Ishikawa (cell line): ENCODE measurements around the gene CYP4F11.

Experiments used
- CEBPB ChIP-seq: IDR thresholded peaks from 2 replicates; pipeline ENCODE4 v1.6.1; 2012
- CREB1 ChIP-seq: IDR thresholded peaks from 2 replicates; pipeline ENCODE4 v1.6.1; 2012; ENCODE audit warnings: low read depth
- EGR1 ChIP-seq: IDR thresholded peaks from 2 replicates; pipeline ENCODE4 v1.6.1; 2012
- EP300 ChIP-seq: IDR thresholded peaks from 2 replicates; pipeline ENCODE4 v1.6.1; 2012; ENCODE audit warnings: borderline replicate concordance
- FOXM1 ChIP-seq: IDR thresholded peaks from 2 replicates; pipeline ENCODE4 v1.6.1; 2012; ENCODE audit warnings: low read depth, borderline replicate concordance
- NFIC ChIP-seq: IDR thresholded peaks from 2 replicates; pipeline ENCODE4 v1.6.1; 2012
- RAD21 ChIP-seq: IDR thresholded peaks from 2 replicates; pipeline ENCODE4 v1.6.1; 2012; ENCODE audit warnings: low read depth
- TAF1 ChIP-seq: IDR thresholded peaks from 2 replicates; pipeline ENCODE4 v1.6.1; 2012; ENCODE audit warnings: low read depth, mild to moderate bottlenecking
- TCF12 ChIP-seq: IDR thresholded peaks from 2 replicates; pipeline ENCODE4 v1.6.1; 2012; ENCODE audit warnings: low read depth
- TEAD4 ChIP-seq: IDR thresholded peaks from 2 replicates; pipeline ENCODE4 v1.6.1; 2012
- YY1 ChIP-seq: IDR thresholded peaks from 2 replicates; pipeline ENCODE4 v1.6.1; 2012; ENCODE audit warnings: low read depth
- ZBTB7A ChIP-seq: IDR thresholded peaks from 2 replicates; pipeline ENCODE4 v1.6.1; 2012; ENCODE audit warnings: low read depth
- TF ChIP-seq, protein P1 (sequence below): IDR thresholded peaks from 2 replicates; pipeline ENCODE4 v1.6.1; 2012
- TF ChIP-seq, protein P2 (sequence below): IDR thresholded peaks from 2 replicates; pipeline ENCODE4 v1.6.1; 2012
- TF ChIP-seq, protein P3 (sequence below): IDR thresholded peaks from 2 replicates; pipeline ENCODE4 v1.6.1; 2012; ENCODE audit warnings: low read depth, mild to moderate bottlenecking

Gene CYP4F11

DNA sequence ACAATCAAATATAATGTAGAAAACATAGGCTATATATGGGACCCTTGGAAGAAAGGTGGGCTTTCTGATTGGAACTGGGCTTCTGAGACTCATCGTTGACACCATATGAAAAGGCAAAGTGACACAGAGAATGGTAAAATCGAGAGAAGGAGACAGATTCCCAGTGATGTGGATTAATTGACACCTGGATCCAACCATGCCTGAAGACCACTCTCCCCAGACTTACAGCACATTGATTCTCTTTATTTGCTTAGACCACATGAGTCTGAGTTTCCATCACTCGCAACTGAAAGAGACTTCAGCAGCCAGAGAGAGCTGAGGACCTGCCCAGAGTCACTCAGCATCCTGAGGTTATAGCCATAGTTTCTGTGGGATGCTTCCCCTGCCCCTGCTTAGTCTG is 6.0 kb downstream of the CYP4F11 start:
- TF ChIP-seq, protein P1, sequence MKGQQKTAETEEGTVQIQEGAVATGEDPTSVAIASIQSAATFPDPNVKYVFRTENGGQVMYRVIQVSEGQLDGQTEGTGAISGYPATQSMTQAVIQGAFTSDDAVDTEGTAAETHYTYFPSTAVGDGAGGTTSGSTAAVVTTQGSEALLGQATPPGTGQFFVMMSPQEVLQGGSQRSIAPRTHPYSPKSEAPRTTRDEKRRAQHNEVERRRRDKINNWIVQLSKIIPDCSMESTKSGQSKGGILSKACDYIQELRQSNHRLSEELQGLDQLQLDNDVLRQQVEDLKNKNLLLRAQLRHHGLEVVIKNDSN, result no peak
- TF ChIP-seq TAF1 (no peak), NFIC (no peak), EP300 (no peak), FOXM1 (no peak), TCF12 (no peak), TEAD4 (no peak), YY1 (no peak), ZBTB7A (no peak), EGR1 (no peak), RAD21 (no peak), CEBPB (no peak), CREB1 (no peak)
- TF ChIP-seq, protein P2, sequence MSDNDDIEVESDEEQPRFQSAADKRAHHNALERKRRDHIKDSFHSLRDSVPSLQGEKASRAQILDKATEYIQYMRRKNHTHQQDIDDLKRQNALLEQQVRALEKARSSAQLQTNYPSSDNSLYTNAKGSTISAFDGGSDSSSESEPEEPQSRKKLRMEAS, result no peak
- TF ChIP-seq, protein P3, sequence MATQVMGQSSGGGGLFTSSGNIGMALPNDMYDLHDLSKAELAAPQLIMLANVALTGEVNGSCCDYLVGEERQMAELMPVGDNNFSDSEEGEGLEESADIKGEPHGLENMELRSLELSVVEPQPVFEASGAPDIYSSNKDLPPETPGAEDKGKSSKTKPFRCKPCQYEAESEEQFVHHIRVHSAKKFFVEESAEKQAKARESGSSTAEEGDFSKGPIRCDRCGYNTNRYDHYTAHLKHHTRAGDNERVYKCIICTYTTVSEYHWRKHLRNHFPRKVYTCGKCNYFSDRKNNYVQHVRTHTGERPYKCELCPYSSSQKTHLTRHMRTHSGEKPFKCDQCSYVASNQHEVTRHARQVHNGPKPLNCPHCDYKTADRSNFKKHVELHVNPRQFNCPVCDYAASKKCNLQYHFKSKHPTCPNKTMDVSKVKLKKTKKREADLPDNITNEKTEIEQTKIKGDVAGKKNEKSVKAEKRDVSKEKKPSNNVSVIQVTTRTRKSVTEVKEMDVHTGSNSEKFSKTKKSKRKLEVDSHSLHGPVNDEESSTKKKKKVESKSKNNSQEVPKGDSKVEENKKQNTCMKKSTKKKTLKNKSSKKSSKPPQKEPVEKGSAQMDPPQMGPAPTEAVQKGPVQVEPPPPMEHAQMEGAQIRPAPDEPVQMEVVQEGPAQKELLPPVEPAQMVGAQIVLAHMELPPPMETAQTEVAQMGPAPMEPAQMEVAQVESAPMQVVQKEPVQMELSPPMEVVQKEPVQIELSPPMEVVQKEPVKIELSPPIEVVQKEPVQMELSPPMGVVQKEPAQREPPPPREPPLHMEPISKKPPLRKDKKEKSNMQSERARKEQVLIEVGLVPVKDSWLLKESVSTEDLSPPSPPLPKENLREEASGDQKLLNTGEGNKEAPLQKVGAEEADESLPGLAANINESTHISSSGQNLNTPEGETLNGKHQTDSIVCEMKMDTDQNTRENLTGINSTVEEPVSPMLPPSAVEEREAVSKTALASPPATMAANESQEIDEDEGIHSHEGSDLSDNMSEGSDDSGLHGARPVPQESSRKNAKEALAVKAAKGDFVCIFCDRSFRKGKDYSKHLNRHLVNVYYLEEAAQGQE, result no peak

GRCh38 chr19:15926484-15926883 is 7.8 kb downstream of the CYP4F11 start:
- TF ChIP-seq ZBTB7A (no peak), RAD21 (no peak), CREB1 (no peak), FOXM1 (no peak), NFIC (no peak), TEAD4 (no peak), EP300 (no peak), TAF1 (no peak), CEBPB (no peak), EGR1 (no peak)
- TF ChIP-seq, protein P3, result no peak
- TF ChIP-seq, protein P2, result no peak

- TF ChIP-seq ZBTB7A, result no peak
- TF ChIP-seq, protein P1, result no peak
- TF ChIP-seq EP300, result no peak
- TF ChIP-seq YY1, result no peak
- TF ChIP-seq RAD21, result no peak
- no peak for TF ChIP-seq NFIC
- no peak for TF ChIP-seq CREB1
- no peak for TF ChIP-seq CEBPB
- no peak for TF ChIP-seq EGR1
- TF ChIP-seq, protein P3, result no peak
- TF ChIP-seq, protein P2, result no peak
- TF ChIP-seq TEAD4, result no peak
- no peak for TF ChIP-seq TCF12
- TF ChIP-seq FOXM1, result no peak
Observed at GRCh38 chr19:15923702-15924101, 10.6 kb downstream of the CYP4F11 start.

DNA sequence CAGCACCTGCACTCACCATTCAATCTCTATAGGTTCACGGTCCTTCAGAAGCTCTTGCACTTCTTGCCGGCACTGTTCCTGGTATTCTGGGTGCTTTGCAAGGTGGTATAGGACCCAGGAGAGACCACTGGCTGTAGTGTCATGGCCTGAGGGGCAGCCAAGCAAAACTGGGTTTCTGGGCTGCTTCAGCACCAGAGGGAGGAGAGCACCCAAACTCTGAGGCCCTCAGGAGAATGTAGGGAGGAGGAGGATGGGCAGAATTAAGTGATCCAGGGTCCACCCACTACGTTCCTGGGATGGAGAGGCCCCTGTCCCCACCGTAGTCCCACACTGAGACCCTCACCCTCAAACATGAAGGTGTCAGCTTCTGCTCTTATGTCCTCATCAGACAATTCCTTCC is 12.3 kb downstream of the CYP4F11 start:
- TF ChIP-seq TAF1, result no peak
- TF ChIP-seq, protein P3, result peak; percentile 54; the same call in 1 of the 2 replicates
